ENCODE data around the gene OSBPL5. TPM values are rescaled to one million over a fixed set of nuclear protein-coding genes. Genes with fewer than 3 reads are reported as not detected.
"Not testable (repeated sequence)": the region's sequence is repeated elsewhere in the genome, so short reads cannot be mapped to it uniquely, and the experiment has no call there.

Gene OSBPL5
- total RNA-seq, 1 donor from 2014 or later: 16.6 TPM

DNA sequence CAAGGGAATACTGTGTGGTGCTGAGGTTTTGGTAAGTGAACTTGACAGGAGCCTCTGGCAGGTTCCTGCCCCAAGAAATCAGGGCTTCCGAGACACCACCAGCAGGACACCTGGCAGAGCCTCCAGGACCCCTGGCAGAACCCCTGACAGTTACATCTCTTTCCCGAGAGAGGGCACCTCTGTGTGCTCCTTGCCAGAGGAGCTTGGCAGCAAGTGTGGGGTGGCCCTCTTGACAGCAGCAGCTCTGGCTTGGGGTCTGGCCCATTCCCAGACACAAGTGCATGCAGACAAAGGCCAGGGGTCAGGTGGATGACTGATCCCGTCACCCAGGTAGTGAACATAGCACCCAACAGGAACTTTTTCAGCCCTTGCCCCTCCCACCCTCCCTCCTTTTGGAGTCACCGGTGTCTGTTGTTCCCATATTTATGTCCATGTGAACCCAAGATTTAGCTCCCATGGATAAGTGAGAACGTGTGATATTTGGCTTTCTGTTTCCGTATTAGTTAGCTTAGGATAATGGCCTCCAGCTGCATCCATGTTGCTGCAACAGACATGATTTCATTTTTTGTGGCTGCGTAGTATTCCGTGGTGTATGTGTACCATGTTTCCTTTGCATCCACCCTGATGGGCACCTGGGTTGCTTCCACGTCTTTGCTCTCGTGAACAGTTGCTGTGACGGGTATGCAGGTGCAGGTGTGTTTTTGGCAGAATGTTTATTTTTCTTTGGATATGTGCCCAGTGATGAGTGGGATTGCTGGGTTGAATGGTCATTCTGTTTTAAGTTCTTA is 21.2 kb upstream of the OSBPL5 start:
- DNase-seq (ENCODE audit: low spot score): no peak
- intact Hi-C loops (cut with DNase I): no loop called here

DNA sequence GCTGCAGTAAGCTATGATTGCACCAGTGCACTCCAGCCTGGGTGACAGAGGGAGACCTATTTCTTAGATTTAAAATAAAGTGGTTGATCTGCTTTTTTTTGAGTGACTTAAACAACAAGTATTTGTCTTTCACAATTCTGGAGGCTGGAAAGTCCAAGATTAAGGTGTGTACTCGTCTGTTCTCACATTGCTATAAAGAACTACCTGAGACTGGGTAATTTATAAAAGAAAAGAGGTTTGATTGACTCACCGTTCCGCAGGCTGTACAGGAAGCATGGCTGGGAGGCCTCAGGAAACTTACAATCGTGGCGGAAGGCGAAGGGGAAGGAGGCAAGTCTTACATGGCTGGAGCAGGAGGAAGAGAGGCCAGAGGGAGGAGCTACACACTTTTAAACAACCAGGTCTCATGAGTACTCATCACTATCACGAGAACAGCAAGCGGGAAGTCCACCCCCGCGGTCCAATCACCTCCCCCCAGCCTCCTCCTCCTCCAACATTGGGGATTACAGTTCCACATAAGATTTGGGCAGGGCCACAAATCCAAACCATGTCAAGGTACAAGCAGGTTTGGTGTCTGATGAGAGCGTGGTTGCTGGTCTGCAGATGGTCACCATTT is 19.7 kb upstream of the OSBPL5 start:
- DNase-seq (ENCODE audit: low spot score): no peak
- intact Hi-C loops (cut with DNase I): no loop called here

DNA sequence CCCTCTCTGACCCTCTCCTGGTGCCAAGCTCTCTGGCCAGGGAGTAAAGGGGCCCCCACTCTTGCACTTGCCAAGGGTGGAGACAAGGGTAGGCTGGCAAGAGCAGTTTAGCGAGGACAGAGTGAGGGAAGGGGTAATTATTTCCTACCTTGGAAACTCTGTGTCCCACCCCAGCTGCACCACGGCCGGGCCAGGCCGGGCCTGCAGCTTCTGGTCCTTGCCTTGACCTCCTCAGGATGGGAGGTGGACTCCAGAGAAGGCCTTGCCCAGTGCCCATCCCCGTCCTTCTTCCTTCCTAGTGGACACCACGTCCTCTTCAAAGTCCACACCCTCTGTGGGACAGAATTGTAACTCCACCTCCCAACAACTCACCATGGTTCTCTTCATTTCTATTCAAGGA is 18.4 kb upstream of the OSBPL5 start:
- intact Hi-C loops (cut with DNase I): no loop called here
- no peak for DNase-seq (ENCODE audit: low spot score)

DNA sequence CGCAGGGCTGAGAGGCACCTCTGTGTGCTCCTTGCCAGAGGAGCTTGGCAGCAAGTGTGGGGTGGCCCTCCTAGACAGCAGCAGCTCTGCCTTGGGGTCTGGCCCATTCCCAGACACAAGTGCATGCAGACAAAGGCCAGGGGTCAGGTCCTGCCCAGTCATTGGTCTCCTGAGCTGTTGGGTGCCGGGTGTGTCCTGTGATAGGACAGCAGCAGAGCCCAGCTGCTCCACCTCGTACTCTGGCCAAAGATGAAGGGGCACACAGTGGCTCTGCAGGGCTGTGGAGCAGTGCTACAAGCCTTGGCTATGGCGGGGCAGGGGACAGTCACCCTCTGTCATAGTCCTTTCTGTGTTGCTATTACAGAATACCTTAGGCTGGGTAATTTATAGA is 17.3 kb upstream of the OSBPL5 start:
- no peak for DNase-seq (ENCODE audit: low spot score)
- intact Hi-C loops (cut with DNase I): no loop called here

DNA sequence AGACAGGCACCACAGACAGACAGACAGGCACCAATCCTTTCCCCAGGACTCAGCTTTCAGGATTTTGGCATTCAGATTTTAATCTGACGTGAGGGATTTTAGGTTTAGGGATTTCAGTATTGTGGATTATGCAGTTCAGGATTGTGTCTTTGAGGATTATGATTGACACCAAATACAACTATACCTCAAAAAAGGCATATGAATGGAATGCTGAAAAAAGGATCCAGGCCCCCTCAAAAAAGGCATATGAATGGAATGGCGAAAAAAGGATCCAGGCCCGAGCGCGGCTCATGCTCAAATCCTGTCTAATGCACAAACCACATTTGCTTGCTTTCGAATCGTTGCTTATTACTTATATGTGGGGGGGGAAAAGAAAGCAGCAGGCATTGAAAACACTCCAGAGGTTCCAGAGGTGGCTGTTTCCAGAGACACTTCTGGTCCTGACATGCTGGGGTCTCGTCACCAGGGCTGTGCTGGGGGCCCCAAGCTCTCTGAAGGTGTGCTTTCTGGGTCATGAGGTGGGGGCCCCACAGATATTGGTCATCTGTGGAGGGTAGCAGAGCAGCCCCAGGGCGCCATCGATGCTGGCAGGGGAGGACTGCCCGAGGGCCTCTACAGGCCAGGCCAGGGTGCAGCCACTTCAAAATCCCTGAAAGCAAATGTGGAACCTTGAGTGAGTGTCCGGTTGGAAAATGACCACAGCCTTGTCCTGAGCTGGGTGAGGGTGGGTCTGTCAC is 16.8 kb upstream of the OSBPL5 start:
- DNase-seq (ENCODE audit: low spot score): no peak
- intact Hi-C loops (cut with DNase I): no loop called here

DNA sequence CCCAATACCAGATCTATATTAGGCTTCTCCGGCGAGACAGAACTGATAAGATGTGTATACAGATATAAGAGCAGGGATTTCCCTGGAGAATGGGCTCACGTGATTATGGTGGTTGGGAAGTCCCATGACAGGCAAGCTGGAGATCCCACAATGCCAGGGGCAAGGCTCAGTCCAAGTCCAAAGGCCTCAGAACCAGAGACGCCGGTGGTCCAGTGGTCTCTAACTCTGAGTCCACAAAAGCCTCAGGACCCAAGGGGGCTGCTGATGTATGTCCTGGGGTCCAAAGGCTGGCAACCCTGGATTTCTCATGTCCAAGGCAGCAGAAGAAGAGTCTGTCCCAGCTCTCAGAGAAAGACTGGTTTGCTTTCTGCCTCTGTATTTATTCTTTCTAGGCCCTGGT is 15.8 kb upstream of the OSBPL5 start:
- no peak for DNase-seq (ENCODE audit: low spot score)
- intact Hi-C loops (cut with DNase I): no loop called here

DNA sequence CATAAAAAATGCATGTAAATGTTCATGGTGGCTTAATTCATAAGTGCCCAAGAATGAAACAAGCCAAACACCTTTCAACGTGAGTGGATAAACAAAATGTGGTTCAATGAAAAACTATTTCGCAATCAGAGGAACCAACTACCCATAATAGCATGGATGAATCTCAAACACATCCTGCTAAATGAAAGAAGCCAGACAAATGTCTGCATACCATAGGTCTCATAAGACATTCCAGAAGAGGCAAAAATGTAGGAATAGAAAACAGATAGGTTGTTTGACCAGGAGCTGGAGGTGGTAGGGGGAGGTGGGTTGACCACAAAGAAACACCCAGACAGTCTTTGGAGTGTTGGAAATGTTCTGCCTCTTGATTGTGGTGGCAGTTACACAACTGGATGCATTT is 13.2 kb upstream of the OSBPL5 start:
- no peak for DNase-seq (ENCODE audit: low spot score)
- intact Hi-C loops (cut with DNase I): no loop called here

DNA sequence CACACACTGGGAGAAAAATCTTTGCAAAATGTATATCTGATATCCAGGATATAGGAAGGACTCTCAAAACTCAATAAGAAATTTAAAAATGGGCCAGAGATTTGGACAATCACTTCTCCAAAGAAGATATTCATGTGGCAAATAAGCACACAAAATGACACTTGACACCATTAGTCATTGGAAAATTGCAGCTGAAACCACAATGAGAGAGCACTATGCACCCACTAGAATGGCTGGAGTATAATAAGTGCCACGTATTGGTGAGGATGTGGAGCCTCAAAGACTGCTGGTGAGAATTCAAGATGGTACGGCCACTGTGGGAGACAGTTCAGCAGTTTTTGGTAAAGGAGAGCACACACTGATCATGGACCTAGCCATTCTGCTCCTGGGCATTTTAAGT is 12.8 kb upstream of the OSBPL5 start:
- no peak for DNase-seq (ENCODE audit: low spot score)
- intact Hi-C loops (cut with DNase I): no loop called here

DNA sequence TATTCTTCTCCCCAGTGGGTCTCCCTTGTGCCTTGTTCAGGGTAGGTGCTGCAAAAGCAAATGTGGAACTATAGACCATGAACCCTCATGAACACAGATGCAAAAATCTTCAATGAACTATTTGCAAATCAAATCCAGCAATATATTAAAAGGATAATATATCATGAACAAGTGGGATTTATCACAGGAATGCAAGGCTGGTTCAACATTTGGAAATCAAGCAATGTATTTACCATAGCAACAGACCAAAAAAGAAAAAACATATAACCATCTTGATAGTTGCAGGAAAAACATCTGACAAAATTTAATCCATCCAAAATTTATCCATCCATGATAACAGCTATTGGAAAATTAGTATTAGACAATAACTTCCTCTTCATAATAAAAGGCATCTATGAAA is 11.4 kb upstream of the OSBPL5 start:
- intact Hi-C loops (cut with DNase I): no loop called here
- no peak for DNase-seq (ENCODE audit: low spot score)

DNA sequence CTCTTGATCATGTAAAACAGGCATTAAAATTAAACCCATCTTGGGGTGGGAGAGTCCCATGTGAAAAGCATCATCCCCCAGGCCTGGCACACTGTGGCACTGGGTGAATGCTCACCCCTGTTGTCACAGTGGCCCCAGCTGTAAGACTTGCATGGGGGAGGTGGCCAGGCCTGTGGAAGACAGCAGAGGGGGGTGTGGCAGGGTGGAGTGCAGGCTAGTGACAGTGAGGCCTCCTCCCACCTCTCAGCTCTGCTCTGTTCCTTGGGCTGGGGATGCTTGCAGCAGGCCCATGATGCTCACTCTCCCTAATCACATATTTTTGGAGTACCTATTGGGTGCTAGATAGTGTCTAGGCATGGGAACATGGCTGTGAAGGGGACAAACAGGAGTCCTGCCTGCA is 10.1 kb upstream of the OSBPL5 start:
- no peak for DNase-seq (ENCODE audit: low spot score)
- intact Hi-C loops (cut with DNase I): no loop called here

DNA sequence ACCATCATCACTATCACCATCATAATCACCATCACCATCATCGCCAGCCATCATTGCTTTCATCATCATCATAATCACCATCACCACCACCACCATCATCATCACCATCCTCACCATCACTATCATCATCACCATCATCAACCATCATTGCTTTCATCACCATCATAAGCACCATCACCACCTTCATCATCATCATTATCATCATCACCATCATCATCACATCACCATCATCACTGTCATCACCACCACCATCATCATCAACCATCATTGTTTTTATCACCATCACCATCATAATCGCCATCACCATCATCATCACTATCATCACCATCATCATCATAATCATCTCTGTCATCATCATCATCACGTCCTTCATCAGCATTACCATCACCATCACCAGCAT is 9.3 kb upstream of the OSBPL5 start:
- DNase-seq (ENCODE audit: low spot score): no peak
- intact Hi-C loops (cut with DNase I): no loop called here

DNA sequence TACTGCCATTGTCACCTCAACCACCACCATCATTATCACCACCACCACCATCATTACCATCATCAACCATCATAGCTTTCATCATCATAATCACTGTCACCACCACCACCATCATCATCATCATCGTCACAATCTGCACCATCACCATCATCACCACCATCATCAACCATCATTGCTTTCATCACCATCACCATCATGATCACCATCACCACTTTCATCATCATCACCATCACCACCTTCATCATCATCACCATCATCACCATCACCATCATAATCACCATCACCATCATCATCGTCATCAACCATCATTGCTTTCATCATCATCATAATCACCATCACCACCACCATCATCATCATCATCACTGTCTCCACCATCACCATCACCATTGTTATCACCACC is 8.7 kb upstream of the OSBPL5 start:
- DNase-seq (ENCODE audit: low spot score): no peak
- intact Hi-C loops (cut with DNase I): no loop called here

DNA sequence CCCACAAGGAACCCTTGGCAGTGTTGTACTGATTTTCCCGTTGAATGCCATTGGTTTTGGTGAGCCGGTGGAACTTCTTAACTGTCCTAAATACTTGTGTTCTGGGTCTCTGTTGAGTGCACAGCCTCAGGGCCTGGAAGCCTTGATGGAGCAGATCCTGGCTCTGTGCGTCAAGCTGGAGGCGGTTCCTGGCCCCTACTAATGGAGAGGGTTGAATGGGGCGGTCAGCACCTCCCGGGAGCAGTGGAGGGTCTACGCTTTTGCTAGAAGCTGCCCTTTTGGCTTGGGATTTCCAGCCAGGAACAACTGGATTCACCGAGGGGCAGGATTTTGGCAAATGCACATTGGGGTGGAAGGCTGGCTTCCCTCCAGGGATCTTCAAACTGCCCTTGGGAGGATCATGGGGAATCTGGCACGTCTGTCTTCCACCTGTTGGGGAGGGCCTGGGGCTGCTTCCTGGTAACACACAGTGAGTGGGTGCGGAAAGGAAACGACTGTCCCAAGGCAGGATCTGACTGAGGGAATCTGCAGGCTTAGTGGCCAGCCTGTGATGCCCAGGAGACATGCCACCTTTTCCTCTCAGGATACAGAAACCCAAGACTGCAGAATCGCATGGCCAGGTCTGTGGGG is 6.9 kb upstream of the OSBPL5 start:
- intact Hi-C loops (cut with DNase I): no loop called here
- no peak for DNase-seq (ENCODE audit: low spot score)

DNA sequence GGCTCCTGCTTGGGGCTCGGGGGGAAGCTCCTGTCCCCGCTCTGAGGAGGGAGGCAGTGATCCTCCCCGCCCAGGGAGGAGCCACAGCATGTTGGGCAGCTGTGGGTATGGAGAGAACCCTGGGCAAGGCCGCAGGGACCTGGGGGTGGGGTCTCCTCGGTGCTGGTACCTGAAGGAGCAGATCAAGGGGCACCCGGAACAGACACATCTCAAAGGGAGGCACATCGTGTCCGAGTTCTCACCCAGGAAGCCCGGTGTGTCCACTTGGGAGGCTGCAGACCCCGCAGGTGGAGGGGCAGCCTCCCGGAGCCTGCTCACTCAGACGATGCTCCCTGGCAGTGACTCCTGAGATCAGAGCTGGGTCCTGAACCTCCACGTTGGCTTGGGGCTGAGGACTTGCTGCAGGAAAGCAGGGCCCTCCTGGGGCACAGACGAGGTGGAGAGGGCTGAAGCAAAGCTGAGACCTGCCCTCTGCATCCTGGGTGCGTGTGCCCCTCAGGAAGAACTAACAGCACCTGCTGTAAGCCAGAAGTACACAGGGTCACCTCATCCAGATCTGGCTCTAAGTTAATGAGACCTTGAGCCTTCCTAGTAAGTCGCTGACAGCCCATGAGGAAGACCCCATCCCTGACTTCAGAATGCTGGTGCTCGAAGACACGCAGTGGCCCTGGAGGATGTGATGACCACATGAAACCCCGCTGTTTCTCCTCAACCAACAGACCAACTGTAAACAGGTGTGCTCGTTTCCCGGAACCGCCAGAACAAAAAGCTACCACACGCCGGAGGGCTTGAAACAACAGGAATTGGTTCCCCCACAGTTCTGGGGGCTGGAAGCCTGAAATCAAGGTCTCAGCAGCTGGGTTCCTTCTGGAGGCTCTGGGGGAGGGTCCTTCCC is 5.9 kb upstream of the OSBPL5 start:
- DNase-seq (ENCODE audit: low spot score): peak; percentile 68

DNA sequence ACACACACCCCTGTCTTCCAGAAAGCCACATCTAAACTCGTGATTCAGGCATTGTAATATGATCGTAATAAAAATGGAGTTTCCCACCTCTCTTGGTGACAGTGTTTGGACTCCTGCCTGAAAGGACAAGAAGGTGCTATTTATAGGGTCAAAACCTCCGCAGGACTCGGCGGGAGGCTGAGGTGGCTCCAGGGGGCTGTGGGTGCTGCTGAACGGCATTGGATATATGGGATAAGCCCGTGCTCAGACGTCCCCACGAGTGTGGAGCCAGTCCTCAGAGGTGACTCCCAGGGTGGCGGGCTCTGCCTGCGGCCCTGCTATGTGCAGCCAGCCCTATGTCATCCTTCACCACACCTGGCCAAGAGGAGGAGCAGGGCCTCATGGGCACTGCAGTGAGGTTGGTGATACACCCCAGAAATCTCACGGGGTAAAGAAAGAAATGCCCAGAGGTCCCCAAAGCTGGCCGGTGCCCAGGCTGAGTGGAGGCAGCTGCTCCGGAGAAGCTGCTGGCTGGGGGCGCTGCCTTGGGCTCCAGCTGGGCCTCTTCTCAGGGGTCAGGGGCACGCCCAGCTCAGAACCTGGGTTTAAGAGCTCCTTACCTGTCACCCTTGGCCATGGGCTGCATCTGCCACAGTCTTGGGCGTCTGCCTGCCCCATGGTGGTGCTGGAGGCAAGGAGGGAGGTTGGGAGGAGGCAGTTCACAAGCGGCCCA is 5.1 kb upstream of the OSBPL5 start:
- peak; percentile 69 for DNase-seq (ENCODE audit: low spot score)
- intact Hi-C loops (cut with DNase I): no loop called here

More for the DNA sequence above, 5.9 kb upstream of the OSBPL5 start:
- intact Hi-C loops (cut with DNase I): no loop called here

DNA sequence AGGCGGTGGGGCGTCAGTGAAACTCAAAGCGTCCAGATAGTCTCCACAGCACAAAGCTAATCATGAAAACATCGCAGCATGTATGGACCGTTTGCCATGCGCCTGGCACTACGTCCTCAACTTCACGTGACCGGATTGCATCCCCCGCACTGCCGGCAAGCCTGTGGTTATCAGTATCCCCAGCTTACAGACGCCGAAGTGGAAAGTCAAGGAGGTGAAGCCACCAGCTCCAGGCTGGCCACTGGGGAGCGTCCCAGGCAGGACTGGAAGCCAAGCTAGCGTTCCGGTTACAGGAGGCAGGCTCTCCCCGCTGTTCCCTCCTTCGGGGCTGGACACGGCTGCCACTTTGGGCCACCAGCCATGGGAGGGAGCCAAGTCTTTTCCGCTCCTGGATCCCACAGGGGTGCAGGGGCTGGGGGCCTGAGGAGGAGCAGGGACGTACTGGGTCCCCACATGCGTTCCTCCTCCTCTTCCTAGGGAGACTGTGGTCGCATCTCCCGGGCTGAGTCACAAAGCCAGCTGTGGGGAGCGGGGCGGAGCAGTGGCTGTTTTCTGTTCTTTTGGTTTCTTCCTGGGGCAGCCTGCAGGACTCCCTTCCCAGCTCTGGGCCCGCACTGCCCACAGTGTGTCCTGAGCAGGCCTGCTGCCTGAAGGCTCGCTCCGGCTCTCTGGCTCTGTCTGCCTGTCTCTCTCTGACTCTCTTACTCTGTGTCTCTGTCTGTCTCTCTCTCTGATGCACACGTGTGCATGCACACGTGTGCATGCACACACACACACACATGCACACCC is 4.3 kb upstream of the OSBPL5 start:
- peak; percentile 76 for DNase-seq (ENCODE audit: low spot score)
- intact Hi-C loops (cut with DNase I): loop anchor here (5.0 kb wide), 1 partner anchor 42 kb away; no protein-coding TSS in a partner anchor

DNA sequence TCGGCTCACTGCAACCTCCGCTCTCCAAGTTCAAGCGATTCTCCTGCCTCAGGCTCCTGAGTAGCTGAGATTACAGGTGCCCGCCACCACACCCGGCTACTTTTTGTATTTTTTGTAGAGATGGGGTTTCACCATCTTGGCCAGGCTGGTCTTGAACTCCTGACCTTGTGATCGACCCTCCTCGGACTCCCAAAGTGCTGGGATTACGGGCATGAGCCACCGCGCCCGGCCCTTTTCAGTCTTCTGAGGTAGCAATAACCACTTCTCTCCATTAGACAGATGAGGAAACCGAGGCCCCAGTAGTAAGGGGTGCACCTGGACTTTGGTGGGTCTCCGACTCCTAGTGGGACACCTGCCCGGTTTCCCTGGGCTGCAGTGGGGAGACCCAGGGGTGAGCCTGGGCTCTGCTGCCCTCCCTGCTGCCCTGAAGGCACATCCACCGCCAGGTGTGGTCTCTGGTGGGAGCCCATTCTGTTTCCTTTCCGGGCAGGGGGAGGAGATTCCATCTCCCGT is 3.7 kb upstream of the OSBPL5 start:
- intact Hi-C loops (cut with DNase I): loop anchor here (5.0 kb wide), 1 partner anchor 41 kb away; no protein-coding TSS in a partner anchor
- not testable (repeated sequence) for DNase-seq (ENCODE audit: low spot score)
